GM18951 (cell line): ENCODE results near the gene CLASP1.

ENCODE experiments used
- POLR2A ChIP-seq: IDR thresholded peaks from 4 replicates; pipeline ENCODE4 v1.6.1; 2011; ENCODE audit warnings: mild to moderate bottlenecking; ENCODE audit not compliant: insufficient read length, insufficient read depth; ENCODE audit errors: extremely low read depth
- in situ Hi-C: fragments of 300-500 bp; cut with MboI; formaldehyde crosslinking; loops from one replicate; pipeline ENCODE4 v1.12.0; 2022; ENCODE audit warnings: low sequenced_read_pairs, mixed read lengths, inconsistent platforms; ENCODE audit not compliant: unreplicated experiment

The CLASP1 gene

DNA sequence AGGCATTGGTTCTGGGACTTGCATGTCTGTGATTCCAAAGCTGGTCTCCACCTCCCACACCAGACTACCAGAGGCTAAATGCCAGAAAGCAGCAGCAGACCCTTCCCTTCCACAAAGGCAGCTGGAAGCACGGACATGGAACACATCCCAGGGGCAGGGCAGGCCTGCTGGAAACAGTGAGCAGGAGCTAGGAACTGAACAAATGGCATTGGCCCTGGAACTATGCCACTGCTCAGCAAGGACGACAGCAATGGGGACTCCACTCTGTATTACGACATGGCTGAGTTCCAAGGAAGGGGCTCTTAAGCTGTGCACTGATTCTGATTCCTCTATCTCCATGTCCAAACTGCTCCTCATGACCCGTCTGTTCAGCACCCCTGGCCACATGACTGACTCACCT is 286.5 kb downstream of the CLASP1 start:
- no peak for TF ChIP-seq POLR2A
- in situ Hi-C loops, result no loop called here

DNA sequence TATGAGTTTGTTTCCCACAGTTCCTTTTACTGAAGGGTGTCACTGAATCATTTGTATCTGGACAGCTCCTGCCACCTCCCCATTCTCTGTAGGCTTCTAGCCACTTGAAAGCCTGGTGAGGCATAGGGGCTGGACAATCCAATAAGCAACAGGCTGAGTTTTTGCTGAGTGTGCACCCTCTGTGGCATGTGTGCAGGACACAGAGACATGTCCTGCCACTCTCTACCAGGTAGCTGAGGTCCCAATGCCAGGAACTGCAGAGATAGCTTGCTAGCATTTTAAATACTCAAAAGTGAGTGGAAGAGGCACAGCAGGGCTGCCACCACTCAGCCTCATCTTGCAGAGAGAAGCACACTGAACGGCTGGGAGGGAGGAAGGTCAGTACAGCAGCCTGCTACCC is 287.0 kb downstream of the CLASP1 start:
- in situ Hi-C loops, result no loop called here
- TF ChIP-seq POLR2A, result no peak

DNA sequence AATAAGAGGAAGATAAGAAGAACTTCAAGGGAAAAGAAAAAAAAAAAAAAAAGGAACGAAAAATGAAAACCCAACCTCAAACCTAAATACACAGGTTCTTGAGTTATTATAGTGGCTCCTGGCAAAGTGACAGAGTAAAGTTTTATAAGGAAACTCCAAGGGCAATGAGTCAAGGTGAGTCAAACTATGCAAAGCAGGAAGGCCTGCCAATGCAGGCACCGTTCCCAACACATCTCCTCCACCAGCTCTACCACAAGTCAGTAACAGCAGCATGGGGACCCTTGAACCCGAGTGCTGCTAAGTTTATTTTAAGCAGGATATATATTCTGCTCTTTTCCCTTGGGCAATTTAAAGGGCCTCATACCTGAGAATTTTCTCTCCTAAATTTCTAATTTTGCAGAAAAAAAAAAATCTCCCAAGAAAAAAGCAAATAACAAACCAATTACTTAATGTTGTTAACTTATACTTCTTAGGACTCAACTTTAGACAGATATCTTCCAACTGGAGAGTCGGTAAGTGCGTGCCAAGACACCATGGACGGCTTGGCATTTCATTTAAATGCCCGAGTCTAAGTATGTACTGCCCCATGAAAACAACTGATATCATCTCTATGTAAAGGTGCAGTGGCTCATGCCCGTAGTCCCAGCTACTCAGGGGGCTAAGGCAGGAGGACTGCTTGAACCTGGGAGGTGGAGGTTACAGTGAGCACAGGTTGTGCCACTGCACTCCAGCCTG is 288.5 kb downstream of the CLASP1 start:
- in situ Hi-C loops, result no loop called here

DNA sequence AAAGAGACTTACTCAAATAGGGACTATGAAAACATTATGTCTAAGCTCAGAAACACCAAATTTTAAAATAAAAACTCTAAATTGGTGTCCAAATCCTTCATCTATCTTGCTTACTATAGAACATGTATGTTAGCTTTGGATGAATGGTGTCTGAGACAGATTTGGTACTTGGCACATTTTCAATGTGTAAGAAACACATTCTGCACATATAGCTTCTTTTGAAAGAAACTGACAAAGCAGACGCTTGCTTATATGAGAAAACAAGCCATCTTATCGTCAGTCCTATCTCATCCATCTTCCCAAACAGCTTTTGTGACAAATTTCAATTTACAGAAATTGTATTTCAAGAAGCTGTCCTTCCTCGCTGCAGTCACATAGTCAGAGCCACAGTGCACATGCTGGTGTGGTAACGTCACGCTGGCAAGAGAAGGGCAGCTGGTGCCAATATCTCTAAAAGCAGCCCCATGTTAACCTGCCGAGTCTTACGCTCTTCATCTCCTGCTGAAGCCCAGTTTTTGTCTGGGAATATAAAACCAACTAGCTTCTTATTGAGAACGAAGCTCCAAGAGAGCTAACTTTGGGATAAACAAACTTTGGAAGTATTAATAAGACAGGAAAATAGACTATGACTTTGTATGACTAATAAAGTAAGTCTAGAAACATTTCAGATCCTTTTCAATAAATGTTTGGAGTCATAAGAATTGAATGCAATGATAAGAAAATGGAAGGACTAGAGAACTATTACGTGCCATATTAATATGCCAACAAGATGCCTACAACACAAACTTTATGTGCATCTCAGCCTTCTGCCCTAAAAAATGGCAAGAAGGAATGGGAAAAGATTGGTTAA is 289.3 kb downstream of the CLASP1 start:
- in situ Hi-C loops, result no loop called here
- TF ChIP-seq POLR2A, result no peak

More for the DNA sequence above, 288.5 kb downstream of the CLASP1 start:
- no peak for TF ChIP-seq POLR2A

DNA sequence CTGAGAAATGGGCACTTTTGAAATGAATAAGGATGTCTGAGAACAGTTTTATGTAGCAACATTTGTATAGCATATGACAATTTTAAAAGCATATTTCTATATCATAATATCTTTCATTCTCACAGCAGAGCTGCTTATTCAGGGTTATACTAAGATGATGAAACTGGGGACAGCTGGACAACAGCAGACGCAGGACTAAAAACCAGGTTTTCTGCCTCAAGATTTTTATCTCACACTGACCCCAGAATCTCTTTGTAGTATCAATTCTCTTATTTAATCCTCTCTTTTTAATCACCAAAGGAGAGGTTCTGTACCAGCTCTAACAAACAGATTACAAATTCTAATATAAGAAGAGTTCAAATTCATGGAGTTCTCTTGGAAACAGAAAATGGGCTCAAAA is 290.1 kb downstream of the CLASP1 start:
- in situ Hi-C loops, result no loop called here
- TF ChIP-seq POLR2A, result no peak

DNA sequence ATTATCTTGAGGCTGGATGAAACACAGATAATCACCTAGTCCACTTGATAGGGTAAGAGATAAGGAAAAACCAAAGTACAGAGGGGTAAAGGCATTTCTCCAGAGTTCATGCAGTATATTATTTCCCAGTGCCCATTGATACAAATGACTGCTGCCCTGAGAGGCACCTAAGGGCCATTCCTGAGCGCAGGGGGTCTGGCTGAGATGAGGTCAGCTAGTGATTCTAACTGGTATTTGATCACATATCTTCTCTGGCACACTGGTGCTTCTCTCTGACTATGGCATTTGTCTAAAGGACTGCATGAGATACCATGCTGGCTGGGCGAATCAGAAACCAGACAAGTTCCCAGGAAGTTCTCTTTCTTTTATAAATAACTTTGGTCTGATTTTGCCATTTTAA is 291.0 kb downstream of the CLASP1 start:
- in situ Hi-C loops, result no loop called here
- no peak for TF ChIP-seq POLR2A

DNA sequence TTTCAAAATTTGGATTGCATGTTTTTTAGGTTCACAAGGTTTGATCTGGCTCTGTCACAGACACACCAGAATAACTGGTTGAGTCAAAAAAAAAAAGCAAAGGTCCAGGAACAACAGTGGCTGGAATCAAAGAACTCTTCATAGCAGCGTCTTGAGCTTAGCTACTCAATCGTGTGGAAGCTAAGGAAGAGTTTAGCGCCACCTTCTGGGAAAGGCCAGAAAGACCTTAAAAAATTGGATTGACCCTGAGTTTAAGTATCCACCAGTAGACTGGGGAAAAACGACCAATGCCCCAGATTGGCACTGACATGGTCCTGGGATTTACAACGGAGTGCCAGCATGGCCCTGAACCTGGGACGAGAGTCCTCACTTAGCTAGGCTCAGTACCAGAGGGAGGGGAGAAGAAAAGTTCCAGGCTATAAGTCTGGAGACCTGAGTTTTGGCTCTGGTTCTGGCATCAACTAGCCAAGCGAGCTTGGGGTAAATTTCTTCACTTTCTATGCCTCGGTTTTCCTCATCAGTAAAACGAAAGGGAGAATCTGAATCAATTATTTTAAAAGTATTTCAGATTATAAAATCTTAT is 293.1 kb downstream of the CLASP1 start:
- in situ Hi-C loops, result no loop called here
- TF ChIP-seq POLR2A, result no peak

DNA sequence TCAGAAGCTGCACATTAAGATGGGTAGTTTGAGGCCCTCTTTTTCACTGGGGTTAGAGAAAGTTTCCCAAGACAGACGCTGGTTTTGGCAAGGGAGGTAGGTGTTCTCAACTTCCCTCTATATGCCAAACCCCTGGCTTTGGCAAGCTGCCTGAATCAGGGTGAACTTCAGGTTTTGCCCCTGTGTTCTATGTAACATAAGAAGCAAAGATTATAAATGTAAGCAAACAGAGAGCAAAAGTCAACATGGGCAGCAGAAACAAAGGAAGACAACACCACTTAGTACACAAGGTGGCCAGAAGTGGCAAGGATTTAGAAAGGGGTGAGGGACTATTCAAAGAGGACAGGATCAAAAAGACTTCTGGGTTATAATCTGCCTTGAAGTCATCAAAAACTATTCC is 293.8 kb downstream of the CLASP1 start:
- TF ChIP-seq POLR2A, result no peak
- in situ Hi-C loops, result no loop called here

DNA sequence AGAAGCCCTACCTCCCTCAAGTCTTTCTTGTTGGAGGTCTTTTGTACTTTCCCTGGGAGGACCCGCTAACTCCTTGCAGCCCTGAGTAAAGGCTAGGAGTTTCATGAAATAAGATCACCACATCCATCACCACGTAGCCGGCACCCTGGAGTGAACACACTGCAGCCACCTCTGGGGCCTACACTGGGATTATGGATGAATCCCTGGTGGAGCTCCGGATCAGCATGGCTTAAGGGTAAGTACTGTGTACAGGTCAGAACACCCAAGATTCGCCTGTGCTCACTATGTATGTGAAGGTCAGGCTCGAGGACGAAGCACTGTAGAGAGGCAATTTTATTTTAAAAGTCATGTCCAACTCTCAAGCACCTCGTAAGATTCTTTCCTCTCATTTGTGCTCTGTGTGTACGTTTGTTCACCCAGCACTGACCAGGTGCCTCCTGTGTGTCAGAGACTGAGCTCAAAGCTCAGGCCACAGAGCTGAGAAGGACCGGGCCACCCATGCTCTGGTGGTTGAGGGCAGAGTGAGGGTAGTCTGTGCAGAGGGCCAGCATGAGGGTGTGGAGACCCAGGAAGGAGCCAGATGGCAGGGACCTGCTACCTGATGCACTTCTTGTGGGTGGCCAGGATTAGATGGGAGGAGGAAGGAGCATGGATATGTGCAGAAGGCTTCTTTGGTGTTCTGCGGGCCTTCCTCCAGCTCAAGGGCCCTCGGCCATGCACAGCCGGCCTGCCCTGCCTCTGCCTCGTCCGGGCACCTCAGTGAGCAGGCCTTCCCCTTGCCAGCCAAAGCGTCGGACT is 297.5 kb downstream of the CLASP1 start:
- in situ Hi-C loops, result no loop called here

DNA sequence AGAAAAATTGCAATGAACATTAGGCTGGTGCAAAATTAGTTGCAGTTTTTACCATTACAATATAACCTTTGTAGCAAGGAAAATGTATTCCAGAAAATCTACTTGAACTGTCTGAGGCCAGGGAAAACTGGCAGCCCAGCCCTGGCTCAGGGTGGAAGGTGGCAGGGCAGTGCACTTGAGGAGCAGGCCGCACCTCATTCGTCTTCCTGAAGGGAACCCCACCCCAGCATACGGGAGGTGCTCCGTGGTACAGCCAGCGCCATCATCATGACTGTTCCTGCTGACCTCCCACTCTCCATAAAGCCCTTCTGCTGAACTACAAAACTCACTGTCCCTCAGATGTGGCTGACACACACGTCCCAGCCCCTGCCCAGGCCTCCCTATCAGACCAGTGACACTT is 298.4 kb downstream of the CLASP1 start:
- in situ Hi-C loops, result no loop called here
- no peak for TF ChIP-seq POLR2A

More for the DNA sequence above, 297.5 kb downstream of the CLASP1 start:
- no peak for TF ChIP-seq POLR2A

DNA sequence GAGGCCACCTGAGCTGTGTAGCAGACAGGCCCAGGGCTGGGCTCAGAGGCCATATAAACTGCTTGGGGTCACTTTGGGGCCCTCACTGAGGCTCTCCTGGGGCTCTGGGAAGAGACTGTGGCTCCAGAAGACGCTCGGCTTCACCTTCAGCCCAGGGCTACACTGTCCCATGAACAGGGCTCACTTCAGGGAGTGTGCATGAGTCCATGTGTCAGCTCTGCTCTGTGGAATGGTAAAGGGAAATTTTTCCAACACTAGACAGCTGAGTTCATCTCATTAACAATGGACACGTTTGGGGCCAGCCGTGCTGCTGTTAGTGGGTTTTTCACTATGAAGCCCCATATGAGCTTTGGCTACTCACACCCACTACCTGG is 298.9 kb downstream of the CLASP1 start:
- in situ Hi-C loops, result no loop called here
- TF ChIP-seq POLR2A, result no peak

DNA sequence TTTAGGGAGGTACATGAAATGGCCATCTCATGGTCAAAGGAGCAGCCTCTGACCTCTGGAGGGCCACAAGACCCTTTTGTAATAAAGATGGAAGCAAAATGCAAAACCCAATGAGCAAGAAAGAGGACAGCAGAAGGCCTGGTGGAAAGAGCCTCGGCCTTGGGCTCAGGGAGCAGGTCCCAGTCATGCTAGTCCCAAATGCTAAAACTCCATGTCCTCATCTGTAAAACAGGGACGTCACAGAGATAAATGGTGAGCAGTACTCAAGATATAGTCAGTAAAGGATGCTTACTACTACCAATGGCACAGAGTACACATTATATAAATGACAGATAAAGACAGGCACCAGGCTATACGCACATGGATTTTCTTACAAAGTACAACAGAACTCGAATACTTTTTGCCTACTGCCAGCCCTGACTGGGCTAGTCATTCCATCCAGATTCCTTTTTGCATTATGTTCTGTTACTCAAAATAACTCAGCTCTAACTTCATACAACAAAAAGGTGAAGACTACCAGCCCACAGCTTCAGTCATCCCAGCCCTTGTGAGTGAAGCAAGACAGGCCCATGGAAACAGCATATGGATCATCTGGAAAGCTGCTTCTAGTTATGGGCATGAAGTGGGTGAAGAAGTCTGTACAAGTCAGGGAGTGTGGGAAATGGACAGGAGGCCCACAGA is 299.4 kb downstream of the CLASP1 start:
- no peak for TF ChIP-seq POLR2A
- in situ Hi-C loops, result no loop called here

DNA sequence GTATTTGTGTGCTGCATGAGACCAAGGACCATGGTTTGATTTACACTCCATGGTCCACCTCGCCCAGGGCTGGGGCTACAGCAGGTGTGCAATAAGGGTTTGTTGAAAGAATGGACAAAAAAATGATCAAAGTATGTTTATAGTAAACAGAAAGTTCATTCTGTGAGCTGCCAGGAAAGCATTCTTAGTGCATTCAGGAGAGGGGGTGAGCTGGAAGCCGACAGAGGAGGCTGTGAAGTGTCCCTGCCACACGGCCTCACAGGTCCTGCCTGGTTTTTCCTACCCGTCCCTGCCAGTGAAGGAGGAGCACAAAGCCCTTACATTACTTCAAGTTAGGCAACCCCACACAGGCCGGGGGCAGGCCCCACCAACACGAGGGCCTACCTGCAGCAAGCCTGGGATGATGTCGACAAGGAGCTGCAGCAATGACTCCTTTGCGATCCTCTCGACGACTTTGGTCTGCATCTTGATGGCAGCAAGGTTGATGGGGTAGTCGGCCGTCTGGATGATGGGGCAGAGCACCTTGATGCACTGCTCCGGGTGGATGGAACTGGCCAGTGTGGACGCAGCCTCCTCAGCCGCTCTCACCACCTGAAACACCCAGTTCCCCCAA is 301.0 kb downstream of the CLASP1 start:
- in situ Hi-C loops, result no loop called here

More for the DNA sequence above, 301.0 kb downstream of the CLASP1 start:
- no peak for TF ChIP-seq POLR2A
